ENCODE measurements around the gene BCKDHB.

The BCKDHB gene

DNA sequence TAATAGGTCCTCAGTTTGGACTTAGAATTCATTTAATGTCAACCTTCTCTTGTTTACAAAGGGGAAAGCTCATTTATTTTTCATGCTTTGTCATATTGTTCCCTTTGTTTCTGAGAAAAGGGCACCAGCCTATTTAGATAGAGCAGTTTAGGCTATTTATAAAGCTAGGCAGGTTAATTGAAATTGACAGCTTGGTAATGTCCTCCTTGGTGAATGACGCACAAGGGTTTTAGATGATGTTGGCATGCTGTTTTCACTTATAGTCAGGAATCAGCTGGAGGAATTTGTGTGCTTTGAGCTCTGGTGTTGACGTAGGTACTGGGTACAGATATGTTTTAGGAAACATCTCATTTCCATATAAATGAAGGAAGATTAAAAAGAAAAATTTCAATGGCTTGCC, 45.2 kb downstream of the BCKDHB start:
- DNase-seq (ENCODE audit: low read depth), result no peak

GRCh38 chr6:80154160-80154559, 47.7 kb downstream of the BCKDHB start:
- no peak for DNase-seq (ENCODE audit: low read depth)

GRCh38 chr6:80156221-80156620, 49.8 kb downstream of the BCKDHB start:
- DNase-seq (ENCODE audit: low read depth), result no peak

GRCh38 chr6:80158478-80158989, 52.1 kb downstream of the BCKDHB start:
- DNase-seq (ENCODE audit: low read depth), result no peak

DNA sequence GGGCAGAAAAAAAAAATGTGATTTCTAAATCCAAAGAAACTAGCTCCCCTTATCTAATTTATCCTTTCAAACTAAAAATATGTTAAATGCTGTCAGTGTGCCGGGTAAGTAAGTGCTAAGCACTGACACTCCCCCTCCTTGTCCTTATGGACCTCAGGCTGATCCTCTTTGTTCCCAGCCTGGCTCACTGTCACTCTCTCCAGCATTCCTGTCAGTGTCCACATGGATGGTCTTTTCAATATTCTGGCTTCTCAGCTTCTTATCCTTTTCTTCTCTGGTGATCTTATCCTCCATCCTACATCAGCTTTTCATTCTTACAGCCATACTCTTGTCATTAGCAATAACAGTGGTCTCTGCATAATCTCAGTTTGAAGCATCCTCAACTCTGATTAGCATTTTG, 55.0 kb downstream of the BCKDHB start:
- DNase-seq (ENCODE audit: low read depth), result no peak

- no peak for DNase-seq (ENCODE audit: low read depth)
Observed at GRCh38 chr6:80163754-80164187, 57.3 kb downstream of the BCKDHB start.

- DNase-seq (ENCODE audit: low read depth), result no peak
Observed at GRCh38 chr6:80165143-80165542, 58.7 kb downstream of the BCKDHB start.

DNA sequence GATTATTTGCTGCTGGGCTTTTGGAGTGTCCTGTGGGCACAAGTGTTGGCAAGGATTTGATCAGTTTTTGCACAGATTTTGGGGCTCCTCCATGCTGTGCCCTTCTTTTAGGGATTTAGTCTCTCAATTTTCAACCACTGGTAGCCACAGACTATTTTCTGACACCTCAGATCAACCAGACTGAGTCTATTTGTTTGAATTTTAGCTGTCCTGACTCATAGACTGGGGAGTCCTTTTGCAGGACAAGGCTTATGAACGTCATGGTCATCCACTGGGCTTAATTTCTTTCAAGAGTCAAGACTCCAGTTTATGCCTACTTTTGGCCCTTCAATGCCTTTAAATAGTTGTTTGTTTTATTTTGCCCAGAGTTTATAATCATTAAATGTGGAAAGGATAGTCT, 59.3 kb downstream of the BCKDHB start:
- no peak for DNase-seq (ENCODE audit: low read depth)

DNA sequence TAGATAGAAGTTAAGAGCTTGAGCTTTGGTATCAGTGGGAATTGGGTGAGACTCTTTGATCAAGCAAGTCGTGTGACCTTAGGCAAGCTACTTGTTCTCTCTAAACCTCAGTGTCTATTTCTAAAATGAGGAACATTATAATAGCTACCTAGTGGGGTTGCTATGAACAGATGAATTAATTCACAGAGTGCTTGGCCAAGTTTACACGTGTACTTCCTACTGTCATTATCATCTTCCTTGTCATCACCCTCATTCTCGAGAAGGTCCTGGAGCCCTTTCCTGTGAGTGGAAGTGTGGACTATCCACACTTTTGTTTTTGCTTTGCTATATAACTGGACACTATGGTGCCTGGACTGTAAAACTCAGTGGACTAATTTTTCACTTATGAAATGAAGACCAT, 64.0 kb downstream of the BCKDHB start:
- DNase-seq (ENCODE audit: low read depth), result no peak

GRCh38 chr6:80173411-80173810, 66.9 kb downstream of the BCKDHB start:
- no peak for DNase-seq (ENCODE audit: low read depth)

- DNase-seq (ENCODE audit: low read depth), result no peak
Observed at GRCh38 chr6:80174900-80175572, 68.6 kb downstream of the BCKDHB start.

GRCh38 chr6:80179695-80180094, 73.2 kb downstream of the BCKDHB start:
- DNase-seq (ENCODE audit: low read depth), result no peak

GRCh38 chr6:80181352-80182081, 75.0 kb downstream of the BCKDHB start:
- no peak for DNase-seq (ENCODE audit: low read depth)

GRCh38 chr6:80182308-80182707, 75.8 kb downstream of the BCKDHB start:
- no peak for DNase-seq (ENCODE audit: low read depth)

GRCh38 chr6:80183019-80183795, 76.7 kb downstream of the BCKDHB start:
- no peak for DNase-seq (ENCODE audit: low read depth)

DNA sequence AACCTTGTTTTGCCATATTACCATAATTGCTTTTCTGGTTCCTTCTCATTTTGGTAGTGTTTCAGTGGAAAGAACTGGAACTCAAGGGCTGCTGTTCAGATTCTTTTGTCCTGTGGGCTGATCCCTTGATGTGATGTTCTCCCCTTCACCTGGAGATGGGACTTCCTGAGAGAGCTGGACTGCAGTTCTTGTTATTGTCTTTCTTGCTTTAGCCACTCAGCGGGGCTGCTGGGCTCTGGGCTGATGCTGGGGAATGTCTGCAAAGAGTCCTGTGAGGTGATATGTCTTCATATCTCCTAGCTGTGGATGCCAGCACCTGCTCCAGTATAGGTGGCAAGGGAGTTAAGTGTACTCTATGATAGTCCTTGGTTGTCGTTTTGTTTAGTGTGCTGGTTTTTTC, 79.0 kb downstream of the BCKDHB start:
- DNase-seq (ENCODE audit: low read depth), result no peak

DNA sequence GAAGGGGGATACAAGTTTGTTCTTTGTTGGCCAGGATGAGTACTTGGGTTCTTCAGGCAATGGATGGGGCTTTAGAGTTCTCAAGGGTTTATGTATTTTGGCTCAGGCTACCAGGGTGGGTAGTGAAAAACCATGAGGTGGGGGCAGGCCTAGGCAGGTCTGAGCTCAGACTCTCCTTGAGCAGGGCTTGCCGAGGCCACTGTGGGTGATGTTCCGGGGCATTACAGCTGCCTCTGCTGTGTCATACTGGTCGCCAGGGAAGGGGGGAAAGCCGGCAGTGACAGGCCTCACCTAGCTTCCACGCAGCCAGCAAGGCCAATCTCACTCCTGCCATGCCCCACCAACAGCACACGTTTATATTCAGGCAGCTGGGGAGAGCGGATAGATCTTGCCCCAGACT, 79.6 kb downstream of the BCKDHB start:
- DNase-seq (ENCODE audit: low read depth), result no peak

DNA sequence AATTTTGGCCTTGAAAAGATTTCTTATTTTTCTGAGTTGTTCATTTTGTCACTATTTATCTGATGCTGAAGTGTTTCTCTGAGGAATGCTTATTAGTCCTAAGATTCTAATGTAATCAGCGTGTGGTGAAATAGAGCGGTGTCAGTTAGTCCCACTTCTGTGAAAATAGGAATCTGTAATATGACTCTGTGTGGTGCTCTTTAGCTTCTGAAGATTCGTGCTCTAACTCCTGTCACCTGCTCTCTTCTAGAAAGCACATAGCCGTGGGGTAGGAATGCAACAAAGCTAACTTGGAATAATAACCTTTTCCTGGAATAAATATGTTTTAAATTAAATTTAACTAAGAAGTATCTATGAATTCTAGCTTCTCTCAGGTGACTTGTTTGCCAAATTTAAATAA, 90.4 kb downstream of the BCKDHB start:
- no peak for DNase-seq (ENCODE audit: low read depth)

DNA sequence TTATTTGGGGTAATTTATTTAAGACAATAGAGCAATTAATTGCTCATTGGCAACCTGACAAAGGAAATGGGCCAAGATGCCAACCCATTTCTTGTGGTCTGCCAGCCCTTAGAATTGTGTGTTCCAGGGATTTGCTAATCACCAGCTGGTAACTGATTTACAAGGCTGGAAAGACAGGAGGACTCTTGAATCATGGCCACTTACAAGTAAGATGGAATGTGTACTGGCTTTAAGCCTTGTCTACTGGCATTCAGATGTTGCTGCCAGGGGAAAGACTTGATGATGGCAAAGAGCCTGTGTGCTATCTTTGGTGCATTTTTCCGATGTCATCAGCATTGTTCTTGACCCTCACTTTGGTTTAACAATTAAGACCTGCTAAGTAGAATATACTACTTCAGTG, 91.0 kb downstream of the BCKDHB start:
- DNase-seq (ENCODE audit: low read depth), result no peak

- DNase-seq (ENCODE audit: low read depth), result no peak
Observed at GRCh38 chr6:80197986-80198385, 91.5 kb downstream of the BCKDHB start.

DNA sequence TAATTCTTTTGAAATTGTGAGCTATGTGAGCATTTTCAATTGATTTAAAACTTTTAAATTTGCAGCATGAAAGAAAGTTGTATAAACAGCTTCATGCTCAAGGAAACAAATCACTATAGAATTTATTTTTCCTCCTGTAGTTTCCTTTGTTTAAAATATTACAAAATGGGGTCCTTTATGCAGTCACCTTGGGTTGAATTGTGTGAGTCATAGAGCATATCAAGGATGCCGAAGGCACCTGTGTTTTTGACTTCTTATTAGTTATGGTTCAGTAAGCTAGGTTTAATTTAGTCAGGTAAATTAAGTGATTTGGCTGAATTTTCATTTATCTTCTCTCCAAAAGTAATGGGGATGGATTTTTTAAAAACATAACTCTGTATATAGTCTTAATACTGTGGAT, 96.8 kb downstream of the BCKDHB start:
- no peak for DNase-seq (ENCODE audit: low read depth)

DNA sequence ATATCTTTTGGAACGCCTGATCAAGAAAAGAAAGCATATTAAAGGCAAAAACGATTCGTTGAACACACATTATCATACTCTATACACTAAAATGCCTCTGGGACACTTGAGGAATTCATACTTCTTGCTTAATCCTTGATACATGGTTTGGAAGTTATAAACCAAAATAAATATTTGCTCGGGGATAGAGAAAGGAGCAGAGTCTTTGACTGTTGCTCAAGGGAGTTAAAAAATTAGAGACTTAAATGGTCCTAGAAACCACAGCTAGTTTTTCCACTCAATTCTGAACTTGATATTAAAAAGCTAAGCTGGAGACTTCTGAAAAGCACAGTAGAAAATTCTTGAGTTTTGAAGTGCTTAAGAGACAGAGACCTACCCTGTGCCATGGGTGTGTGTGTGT, 98.9 kb downstream of the BCKDHB start:
- no peak for DNase-seq (ENCODE audit: low read depth)

DNA sequence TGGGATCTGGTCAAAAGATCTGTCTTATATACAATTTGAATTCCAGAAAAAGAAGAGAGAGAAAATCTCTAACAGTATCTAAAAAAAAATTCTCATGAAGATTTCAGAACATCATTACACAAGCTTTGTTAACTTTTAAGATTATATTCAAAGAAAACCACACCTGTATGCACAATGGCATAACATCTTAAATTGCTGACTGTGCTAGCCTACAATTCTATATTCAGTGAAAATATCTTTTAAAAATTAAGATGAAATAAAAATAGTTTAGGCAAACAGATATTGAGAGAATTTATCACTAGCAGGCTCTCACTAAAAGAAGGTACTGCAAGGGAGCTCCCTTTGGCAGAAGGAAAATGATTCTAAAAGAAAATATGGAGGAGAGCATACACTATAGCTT, 100.3 kb downstream of the BCKDHB start:
- no peak for DNase-seq (ENCODE audit: low read depth)
